ENCODE data around the gene UGGT1. TPM values are rescaled to one million over a fixed set of nuclear protein-coding genes. Genes with fewer than 3 reads are reported as not detected.

The UGGT1 gene
- total RNA-seq, 1 donor from 2014 or later, result 21.8 TPM

DNA sequence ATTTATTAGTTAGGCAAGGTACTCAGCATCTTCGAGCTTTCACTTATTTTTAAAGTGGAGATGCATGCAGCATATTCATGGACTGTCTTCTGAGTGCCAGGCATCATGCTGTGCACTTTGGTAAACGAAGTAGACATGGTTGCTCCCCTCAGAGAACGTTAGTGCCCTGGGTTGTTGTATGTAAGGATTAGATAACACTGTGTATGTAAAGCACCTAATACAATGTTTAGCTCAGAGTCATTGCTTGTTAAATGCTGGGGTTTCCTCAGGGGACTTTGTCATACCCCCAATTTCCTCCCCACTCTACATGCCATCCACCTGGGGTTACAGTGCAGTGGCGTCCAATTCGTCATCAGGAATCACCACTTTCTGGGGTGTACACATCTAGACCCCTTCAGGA is 2.8 kb downstream of the UGGT1 start:
- ATAC-seq (ENCODE audit: poor library complexity), result no peak
- DNase-seq, result no peak
- intact Hi-C loops (cut with DNase I), result no loop called here

DNA sequence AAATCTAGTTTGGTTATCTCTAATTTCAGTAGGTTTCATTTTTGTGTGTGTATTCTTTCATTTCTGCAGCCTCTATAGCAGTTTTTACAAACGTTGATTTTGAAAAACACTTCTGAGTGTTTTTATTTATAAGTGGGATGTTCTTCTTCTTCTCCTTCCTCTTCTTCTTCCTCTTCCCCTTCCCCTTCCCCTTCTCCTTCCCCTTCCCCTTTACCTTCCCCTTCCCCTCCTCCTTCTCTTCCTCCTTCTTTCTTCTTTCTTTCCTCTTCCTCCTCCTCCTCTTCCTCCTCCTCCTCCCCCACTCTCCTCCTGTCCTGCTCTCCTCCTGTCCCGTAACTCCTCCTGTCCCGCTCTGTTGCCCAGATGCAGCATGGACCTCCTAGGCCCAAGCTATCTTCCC is 4.2 kb downstream of the UGGT1 start:
- intact Hi-C loops (cut with DNase I), result no loop called here
- no peak for DNase-seq
- ATAC-seq (ENCODE audit: poor library complexity), result no peak

DNA sequence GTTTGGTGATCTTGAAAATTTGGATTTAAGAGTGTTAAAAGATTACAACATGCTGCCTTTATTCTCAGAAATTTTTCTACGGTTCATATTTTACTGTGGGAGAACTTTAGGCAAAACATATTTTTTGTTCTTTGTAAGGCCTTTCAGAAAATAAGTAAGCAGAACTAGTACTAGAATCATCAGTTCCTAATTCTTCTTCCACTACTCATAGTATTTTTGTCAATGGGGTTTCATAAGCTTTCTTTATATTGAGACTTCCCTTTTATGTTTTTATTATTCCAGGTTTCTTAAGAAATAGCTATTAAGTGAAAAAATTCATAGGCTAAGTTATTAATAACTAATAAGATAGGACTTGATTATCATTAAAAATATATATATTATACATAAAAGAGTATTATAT is 12.4 kb downstream of the UGGT1 start:
- no peak for ATAC-seq (ENCODE audit: poor library complexity)

DNA sequence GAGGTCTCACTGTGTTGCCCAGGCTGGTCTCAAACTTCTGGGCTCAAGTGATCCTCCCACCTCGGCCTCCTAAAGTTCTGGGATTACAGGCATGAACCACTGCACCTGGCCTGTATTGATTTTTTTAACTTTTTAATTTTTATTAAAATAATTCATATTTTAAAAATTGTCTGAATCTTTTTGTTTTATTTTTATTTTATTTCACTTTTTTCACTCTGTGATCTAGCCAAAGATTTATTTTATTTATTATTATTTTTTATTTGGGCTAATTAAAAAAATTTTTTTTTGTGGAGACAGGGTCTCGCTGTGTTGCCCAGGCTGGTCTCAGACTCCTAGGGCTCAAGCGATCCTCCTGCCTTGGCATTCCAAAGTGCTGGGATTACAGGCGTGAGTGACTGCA is 14.1 kb downstream of the UGGT1 start:
- ATAC-seq (ENCODE audit: poor library complexity) (no peak), DNase-seq (no peak)
- intact Hi-C loops (cut with DNase I), result no loop called here

More for the DNA sequence above, 12.4 kb downstream of the UGGT1 start:
- intact Hi-C loops (cut with DNase I), result no loop called here
- DNase-seq, result no peak

DNA sequence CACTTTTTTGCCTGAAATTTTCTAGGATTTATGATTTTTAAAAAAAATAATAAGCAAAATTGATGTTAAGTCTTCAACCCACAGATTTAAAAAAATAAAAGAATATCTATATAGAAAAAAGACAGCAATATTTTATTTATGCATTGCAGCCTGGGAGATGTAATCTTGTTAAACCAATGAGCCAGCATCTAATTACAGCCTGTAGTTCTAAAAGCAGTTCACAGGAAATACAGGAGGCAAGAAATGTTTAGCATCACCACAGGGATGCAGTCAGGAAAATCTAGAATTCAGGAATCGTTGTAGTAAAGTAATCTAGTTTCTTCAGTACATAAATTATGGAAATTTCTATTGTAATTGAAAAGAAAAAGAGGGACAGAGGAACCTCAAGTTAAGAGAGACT is 17.2 kb downstream of the UGGT1 start:
- ATAC-seq (ENCODE audit: poor library complexity) (no peak), DNase-seq (no peak)
- intact Hi-C loops (cut with DNase I), result no loop called here

DNA sequence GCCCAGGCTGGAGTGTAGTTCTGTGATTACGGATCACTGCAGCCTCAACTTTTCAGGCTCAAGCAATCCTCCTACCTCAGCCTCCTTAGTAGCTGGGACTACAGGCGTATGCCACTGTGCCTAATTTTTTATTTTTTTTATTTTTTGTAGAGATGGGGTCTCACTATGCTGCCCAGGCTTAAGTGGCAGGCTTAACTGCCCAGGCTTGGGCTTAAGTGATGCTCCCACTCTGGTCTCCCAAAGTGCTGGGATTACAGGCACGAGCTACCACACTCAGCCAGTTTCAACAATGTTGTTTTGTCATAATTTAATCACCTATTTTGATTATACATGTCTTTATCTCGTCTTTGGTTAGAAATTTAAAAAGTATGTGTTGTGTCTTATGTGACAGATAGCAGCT is 18.2 kb downstream of the UGGT1 start:
- intact Hi-C loops (cut with DNase I), result no loop called here
- ATAC-seq (ENCODE audit: poor library complexity) (no peak), DNase-seq (no peak)

DNA sequence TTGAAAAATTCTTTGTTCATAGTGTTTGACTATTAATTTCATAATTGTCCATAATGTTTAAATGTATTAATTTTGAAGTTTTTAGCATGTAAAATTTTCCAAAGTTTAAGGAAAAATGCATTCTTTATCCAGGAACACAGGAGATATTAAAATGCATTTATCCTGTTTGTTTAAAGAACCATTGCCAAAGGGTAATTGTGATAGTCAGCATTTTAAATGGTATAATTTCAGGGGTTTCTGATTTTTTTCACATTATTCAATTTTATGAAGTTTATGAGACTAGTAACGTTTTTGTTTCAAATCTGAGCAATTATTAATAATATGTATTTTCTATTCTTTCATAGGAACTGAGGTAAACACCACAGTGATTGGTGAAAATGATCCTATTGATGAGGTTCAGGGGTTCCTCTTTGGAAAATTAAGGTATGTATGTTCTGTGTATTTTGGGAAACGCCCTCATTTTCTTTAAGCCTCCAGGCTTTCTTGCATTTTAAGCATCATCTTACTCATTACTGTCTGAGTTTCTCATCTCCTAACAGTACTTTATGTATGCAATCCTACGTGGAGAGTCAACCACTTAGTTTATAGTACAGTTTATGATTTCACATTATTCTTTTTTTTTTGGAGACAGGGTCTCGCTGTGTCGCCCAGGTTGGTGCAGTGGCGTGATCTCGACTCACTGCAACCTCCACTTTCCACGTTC is 25.1 kb downstream of the UGGT1 start:
- intact Hi-C loops (cut with DNase I), result no loop called here
- ATAC-seq (ENCODE audit: poor library complexity) (no peak), DNase-seq (no peak)

DNA sequence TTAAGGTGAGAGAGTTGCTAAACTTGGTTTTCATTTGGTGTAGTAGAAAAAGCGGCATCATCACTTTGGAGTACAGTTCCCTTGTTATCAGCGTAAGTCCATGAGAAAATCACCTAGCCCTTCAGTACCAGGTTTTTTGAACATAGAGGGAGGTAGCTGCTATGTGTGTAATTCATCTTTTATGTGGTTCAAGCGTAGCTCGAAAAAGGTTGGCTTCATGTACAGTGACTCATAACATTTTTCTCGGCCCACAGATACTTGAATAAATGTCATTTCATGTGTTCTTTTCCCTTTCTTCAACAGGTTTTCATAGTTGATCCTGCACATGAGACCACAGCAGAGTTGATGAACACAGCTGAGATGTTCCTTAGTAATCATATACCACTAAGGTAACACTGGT is 43.6 kb downstream of the UGGT1 start:
- DNase-seq (no peak), ATAC-seq (ENCODE audit: poor library complexity) (no peak)
- intact Hi-C loops (cut with DNase I), result loop anchor here (10.0 kb wide), 1 partner anchor 140 kb away; no protein-coding TSS in a partner anchor

DNA sequence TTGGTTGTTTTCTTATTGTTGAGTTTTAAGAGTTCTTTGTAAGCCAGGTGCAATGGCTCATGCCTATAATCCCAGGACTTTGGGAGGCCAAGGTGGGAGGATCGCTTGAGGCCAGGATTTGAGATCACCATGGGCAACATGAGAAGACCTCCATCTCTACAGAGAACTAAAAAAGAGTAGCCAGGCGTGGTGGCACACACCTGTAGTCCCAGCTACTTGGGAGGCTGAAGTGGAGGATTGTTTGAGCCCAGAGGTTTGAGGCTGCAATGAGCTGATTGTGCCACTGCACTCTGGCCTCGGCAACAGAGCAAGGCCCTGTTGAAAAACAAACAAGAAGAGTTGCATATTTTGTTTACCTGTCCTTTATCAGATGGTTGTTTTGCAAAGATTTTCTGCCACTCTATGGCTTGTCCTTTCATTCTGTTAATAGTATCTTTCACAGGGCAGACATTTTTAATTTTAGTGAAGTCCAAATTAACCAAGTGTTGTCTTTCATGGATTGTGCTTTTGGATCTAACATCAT is 46.2 kb downstream of the UGGT1 start:
- DNase-seq (no peak), ATAC-seq (ENCODE audit: poor library complexity) (no peak)
- intact Hi-C loops (cut with DNase I), result loop anchor here (10.0 kb wide), 1 partner anchor 142 kb away; no protein-coding TSS in a partner anchor

DNA sequence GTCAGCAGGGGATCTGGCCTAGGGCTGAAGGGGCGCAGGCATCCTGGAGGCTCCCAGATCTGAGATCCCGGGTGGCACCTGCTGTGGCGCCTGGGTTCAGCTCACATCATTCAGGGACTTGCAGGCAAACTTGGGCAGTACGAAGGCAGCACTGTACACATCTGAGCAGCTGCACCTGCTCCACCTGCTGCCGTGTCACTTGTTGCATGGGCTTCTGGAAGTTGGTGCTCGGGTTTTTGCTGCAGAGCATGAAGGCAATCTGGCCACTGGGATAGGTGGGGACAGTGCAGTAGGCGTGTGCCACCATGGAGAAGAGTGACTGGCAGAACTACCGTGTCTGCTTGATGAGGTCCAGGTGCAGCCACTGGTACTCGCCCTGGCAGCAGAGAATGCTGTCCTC is 48.6 kb downstream of the UGGT1 start:
- DNase-seq (no peak), ATAC-seq (ENCODE audit: poor library complexity) (no peak)
- intact Hi-C loops (cut with DNase I), result loop anchor here (10.0 kb wide), 1 partner anchor 145 kb away; no protein-coding TSS in a partner anchor

DNA sequence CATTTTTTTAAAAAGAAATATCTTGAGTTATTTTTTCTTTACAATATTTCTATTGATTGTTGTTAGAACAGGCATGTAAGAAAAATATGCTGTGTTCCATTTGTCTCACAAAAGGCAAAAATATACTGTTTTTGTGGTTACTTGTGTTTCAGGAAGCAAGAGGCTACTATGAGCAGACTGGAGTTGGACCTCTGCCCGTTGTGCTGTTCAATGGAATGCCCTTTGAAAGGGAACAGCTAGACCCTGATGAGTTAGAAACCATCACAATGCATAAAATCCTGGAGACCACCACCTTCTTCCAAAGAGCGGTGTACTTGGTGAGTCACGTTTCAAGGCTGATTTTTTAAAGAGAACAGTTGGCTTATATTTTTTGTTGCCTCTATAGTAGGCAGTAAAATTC is 54.7 kb downstream of the UGGT1 start:
- ATAC-seq (ENCODE audit: poor library complexity) (no peak), DNase-seq (no peak)
- intact Hi-C loops (cut with DNase I), result no loop called here

DNA sequence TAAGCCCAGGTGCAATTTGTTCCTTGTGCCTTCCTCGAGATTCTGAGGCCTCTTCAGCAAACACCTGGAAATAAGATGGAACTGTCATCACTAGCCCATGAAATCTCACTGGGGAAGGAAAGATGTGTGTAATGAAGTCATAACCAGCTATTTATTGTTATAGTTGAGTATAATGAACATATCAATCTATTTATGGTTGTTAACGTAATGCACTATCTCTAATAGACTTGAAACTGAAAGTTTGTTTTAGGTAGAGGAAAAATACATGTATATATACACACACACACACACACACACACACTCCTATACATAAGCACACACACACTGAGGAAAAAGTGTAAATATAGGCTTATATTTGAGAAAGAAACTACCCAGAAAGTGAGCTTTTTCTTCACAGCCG is 62.8 kb downstream of the UGGT1 start:
- ATAC-seq (ENCODE audit: poor library complexity) (peak; percentile 49), DNase-seq (no peak)
- intact Hi-C loops (cut with DNase I), result no loop called here

DNA sequence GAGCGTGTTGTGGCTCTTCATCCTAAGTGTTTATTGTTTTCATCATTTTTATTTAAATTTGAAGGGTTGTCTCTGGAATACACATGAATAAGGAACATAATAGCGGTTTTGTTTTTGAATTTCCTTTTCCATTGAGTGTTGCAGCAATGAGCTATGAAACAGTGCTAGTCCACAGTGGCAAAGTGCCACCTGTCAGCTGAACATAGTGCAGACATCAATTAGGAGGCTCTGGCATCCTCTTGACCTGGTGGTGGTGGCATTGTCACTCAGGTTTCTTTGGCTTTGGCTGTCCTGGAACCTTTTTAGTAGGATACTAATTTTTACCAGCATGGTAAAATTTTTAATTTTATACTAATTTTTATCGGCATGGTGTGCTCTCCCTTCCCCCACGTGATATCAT is 63.2 kb downstream of the UGGT1 start:
- peak; percentile 92 for ATAC-seq (ENCODE audit: poor library complexity)

DNA sequence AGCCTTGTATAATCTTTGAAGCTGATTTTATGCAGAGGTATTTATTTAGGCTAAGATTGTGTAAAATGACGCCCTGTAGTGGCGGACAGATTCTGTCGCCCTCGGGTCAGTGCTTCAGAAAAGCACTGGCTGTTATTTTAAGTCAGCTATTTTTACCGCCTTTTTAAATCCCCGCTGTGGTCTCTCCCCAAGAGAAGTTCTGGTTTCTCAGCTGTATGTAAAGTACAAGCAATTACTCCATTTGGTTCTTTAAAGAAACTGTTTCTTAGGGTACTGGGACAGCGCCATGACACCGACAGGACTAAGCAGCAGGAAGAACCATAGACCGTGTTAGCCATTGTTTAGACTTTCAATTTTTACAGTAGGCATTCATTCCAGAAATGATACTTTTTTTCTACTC is 65.0 kb downstream of the UGGT1 start:
- intact Hi-C loops (cut with DNase I), result no loop called here
- ATAC-seq (ENCODE audit: poor library complexity) (peak; percentile 46), DNase-seq (no peak)

More for the DNA sequence above, 63.2 kb downstream of the UGGT1 start:
- peak; percentile 62 for DNase-seq
- intact Hi-C loops (cut with DNase I), result no loop called here

DNA sequence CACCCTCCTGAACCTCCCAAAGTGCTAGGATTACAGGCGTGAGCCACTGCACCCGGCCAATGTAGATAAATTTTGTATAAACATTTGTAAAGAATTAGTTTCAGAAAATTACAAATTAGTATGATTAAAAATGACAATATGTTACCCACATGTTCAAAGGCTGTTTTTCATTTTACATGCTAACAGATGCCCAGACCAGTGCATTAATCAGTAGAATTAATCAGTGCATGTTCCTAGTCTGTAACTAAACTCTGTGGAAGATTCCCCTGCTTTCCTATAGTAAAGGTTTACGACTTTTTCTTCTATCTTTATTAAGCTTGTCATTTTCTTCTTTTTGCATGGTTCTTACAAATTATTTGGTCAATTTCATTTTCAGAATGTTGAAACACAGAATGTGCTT is 65.8 kb downstream of the UGGT1 start:
- ATAC-seq (ENCODE audit: poor library complexity) (no peak), DNase-seq (no peak)
- intact Hi-C loops (cut with DNase I), result no loop called here

DNA sequence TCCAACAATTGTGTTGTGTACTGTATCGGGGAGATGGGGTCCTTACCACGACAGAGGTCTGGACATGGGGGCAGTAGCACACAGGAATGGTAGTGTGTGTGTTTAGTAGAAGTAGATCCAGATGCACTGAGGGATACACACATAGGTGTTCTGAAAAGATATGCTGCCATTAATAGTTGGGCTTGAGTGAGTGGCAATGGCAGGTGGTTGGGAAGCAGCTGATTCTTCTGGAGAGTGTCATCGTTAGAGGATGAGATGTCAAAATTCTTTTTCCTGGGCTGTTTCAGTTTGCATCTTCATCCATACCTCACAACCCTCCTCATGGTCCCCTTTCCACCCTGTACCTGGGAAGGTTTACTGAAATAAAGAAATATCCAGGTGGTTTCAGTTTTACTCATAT is 66.6 kb downstream of the UGGT1 start:
- no peak for ATAC-seq (ENCODE audit: poor library complexity)
- DNase-seq, result no peak
- intact Hi-C loops (cut with DNase I), result no loop called here

DNA sequence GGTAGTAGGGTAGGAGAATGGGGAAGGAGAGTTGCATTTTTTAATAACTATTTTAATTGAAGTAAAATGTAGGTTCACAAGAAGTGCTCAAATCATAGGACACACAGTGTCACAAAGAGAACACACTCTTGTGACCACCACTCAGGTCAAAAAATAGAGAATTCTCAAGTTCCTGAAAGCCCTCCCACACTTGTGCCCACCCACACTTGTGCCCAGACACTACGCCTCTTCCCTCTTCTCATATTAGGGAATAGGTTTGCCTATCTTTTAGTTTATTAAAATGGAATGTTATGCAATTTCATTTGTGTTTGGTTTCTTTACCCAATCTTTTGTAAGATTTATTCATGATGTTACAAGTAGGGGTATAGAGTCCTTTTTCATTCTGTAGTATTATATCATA is 67.2 kb downstream of the UGGT1 start:
- no peak for ATAC-seq (ENCODE audit: poor library complexity)
- no peak for DNase-seq
- intact Hi-C loops (cut with DNase I), result no loop called here

DNA sequence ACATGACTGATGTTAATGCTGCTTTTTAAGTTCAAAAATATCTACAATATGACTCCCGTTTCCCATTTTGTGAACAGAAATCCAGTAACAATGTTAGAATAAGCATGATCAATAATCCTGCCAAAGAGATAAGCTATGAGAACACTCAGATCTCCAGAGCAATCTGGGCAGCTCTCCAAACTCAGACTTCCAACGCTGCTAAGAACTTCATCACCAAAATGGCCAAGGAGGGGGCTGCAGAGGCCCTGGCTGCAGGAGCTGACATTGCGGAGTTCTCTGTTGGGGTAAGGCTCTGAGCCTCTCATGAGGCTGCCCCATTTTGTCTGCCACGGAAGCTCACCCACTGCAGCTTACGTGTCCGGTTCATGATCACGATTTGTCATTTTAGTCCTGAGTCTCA is 68.4 kb downstream of the UGGT1 start:
- intact Hi-C loops (cut with DNase I), result no loop called here
- ATAC-seq (ENCODE audit: poor library complexity), result no peak
- no peak for DNase-seq

DNA sequence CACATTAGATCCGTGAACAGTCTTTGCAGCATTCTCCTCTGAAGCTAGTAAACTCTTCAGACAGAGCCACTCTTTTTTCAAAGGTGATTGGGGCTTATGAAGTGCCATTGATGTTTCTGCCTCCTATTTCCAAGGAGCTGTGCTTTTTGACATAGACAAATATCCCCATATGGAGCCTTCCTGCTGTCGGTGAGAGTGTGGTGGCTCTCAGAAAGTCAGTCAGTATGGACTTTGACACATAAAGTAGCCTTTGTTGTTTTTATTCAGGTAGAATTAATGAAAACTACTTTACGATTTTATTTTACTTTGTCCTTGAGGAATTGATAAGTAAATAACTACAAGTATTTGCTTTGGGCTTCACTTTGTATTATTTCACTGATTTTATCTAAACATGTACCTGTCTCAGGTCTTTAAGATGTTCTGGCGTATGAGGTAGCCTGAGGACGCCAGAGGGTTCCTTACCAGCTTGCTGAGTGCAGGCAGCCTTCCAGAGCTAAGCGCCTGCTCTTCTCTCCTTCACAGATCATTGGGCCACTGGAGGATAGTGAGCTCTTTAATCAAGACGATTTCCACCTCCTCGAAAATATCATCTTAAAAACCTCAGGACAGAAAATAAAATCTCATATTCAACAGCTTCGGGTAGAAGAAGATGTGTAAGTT is 69.7 kb downstream of the UGGT1 start:
- ATAC-seq (ENCODE audit: poor library complexity) (no peak), DNase-seq (no peak)

DNA sequence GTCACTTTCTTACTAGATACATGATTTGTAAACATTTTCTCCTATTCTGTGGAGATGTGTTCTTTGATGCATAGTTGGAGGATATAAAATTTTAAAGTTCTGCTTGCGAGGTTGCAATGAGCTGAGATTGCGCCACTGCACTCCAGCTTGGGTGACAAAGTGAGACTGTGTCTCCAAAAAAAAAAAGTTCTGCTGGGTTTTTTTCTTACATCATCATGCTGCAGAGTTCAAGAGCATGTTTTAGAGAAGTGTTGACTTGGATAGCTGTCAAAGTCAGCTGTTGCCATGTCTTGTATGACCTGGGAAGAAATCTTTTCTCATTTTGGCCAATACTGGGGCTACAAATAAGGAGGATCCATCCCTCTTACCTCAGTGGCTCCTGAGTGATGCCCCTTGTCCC is 71.3 kb downstream of the UGGT1 start:
- ATAC-seq (ENCODE audit: poor library complexity) (no peak), DNase-seq (peak; percentile 49)
- intact Hi-C loops (cut with DNase I), result no loop called here

More for the DNA sequence above, 69.7 kb downstream of the UGGT1 start:
- intact Hi-C loops (cut with DNase I), result no loop called here

Data from Right ventricle myocardium superior (tissue), 1 donor.